Left renal cortex interstitium (tissue), 4 donors: ENCODE measurements around the gene RPL36AL. TPM values are rescaled to one million over a fixed set of nuclear protein-coding genes. Genes with fewer than 3 reads are reported as not detected.
"Not testable (repeated sequence)": the region's sequence is repeated elsewhere in the genome, so short reads cannot be mapped to it uniquely, and the experiment has no call there.

Source experiments
- DNase-seq, 4 donors: peaks; one replicate each; pipeline ENCODE4 v3.0.0-alpha.2; 2013; ENCODE audit warnings: low read depth in 4 of 4, low spot score in 2 of 4, missing footprints in 1 of 4
- polyA plus RNA-seq, 4 donors: library from polyadenylated mRNA; unstranded; fragments of 120-200 nt; gene quantifications; one replicate each; pipeline ENCODE4 v1.2.1, GENCODE V29; 2013; ENCODE audit not compliant: insufficient read length in 4 of 4

The RPL36AL gene
- polyA plus RNA-seq = 100 to 1,000 TPM; 142 to 223 (median 205) TPM

- peak; percentile 89 to 97 (median 96) for DNase-seq
Measured at GRCh38 chr14:49620182-49621113, at the start of gene RPL36AL, which contains the start of gene MGAT2. Gene RPL36AL (minus strand): TSS chr14:49620626. CDS start chr14:49619104, 1,522 bp downstream. Gene MGAT2 (plus strand): TSS chr14:49620799. CDS start chr14:49621269, 470 bp downstream.

GRCh38 chr14:49659526-49660455 is 39.4 kb upstream of the RPL36AL start:
- DNase-seq = no peak

- DNase-seq = not testable (repeated sequence)
Measured at GRCh38 chr14:49657500-49657899, 37.1 kb upstream of the RPL36AL start.

GRCh38 chr14:49654511-49654910 is 34.1 kb upstream of the RPL36AL start:
- no peak for DNase-seq

GRCh38 chr14:49653508-49653907 is 33.1 kb upstream of the RPL36AL start:
- no peak for DNase-seq

GRCh38 chr14:49642163-49642562 is 21.7 kb upstream of the RPL36AL start:
- DNase-seq = no peak

GRCh38 chr14:49641697-49642129 is 21.3 kb upstream of the RPL36AL start:
- no peak for DNase-seq

- DNase-seq = no peak
Measured at GRCh38 chr14:49640540-49641417, 20.4 kb upstream of the RPL36AL start.

GRCh38 chr14:49637534-49638078 is 17.2 kb upstream of the RPL36AL start:
- no peak for DNase-seq

GRCh38 chr14:49636866-49637265 is 16.4 kb upstream of the RPL36AL start:
- no peak for DNase-seq

GRCh38 chr14:49634547-49635334 is 14.3 kb upstream of the RPL36AL start, which contains the start of gene DNAAF2:
Gene DNAAF2 (minus strand): TSS chr14:49635244. CDS start chr14:49635149, 95 bp downstream.
- DNase-seq = peak; percentile 66 to 75 (median 72)

- peak; percentile 88 to 93 (median 91) for DNase-seq
Measured at GRCh38 chr14:49633640-49634546, 13.5 kb upstream of the RPL36AL start.

- DNase-seq = no peak
Measured at GRCh38 chr14:49623941-49624839, 3.8 kb upstream of the RPL36AL start.

- no peak for DNase-seq
Measured at GRCh38 chr14:49623387-49623786, 3.0 kb upstream of the RPL36AL start.

GRCh38 chr14:49622022-49622607 is 1.7 kb upstream of the RPL36AL start:
- no peak for DNase-seq
